C4-2B (cell line): ENCODE results near the gene CARMIL1.

Experiments used
- H3K27ac ChIP-seq: fragments of 450-650 bp; 2 replicates; pipeline ENCODE4 v1.5.1; 2017
- CTCF ChIP-seq: fragments of 450-650 bp; conservative IDR thresholded peaks from 2 replicates; pipeline ENCODE4 v1.5.1; 2017; ENCODE audit warnings: mild to moderate bottlenecking
- ZFX ChIP-seq: fragments of 450-650 bp; IDR thresholded peaks from 2 replicates; pipeline ENCODE4 v1.6.1; 2017

CARMIL1 gene

GRCh38 chr6:25476126-25476525 is 197.0 kb downstream of the CARMIL1 start:
- TF ChIP-seq ZFX (no peak), CTCF (no peak)
- H3K27ac ChIP-seq = no peak overlapping the region

GRCh38 chr6:25477006-25477590 is 197.9 kb downstream of the CARMIL1 start:
- TF ChIP-seq ZFX (no peak), CTCF (no peak)
- no peak overlapping the region for H3K27ac ChIP-seq

GRCh38 chr6:25478973-25479372 is 199.8 kb downstream of the CARMIL1 start:
- TF ChIP-seq CTCF = no peak
- TF ChIP-seq ZFX = no peak
- no peak overlapping the region for H3K27ac ChIP-seq

- TF ChIP-seq ZFX (no peak), CTCF (no peak)
- no peak overlapping the region for H3K27ac ChIP-seq
These were observed 202.1 kb downstream of the CARMIL1 start for GRCh38 chr6:25481267-25481666.

GRCh38 chr6:25482996-25483395 is 203.8 kb downstream of the CARMIL1 start:
- TF ChIP-seq ZFX (no peak), CTCF (no peak)
- no peak overlapping the region for H3K27ac ChIP-seq

GRCh38 chr6:25483943-25484342 is 204.8 kb downstream of the CARMIL1 start:
- no peak overlapping the region for H3K27ac ChIP-seq
- TF ChIP-seq ZFX (no peak), CTCF (no peak)

GRCh38 chr6:25484900-25485299 is 205.7 kb downstream of the CARMIL1 start:
- TF ChIP-seq CTCF (no peak), ZFX (no peak)
- no peak overlapping the region for H3K27ac ChIP-seq
